Endothelial cell (in vitro differentiated cells): Measurements from ENCODE around the gene CEP192. TPM values are rescaled to one million over a fixed set of nuclear protein-coding genes. Genes with fewer than 3 reads are reported as not detected.

ENCODE experiments used
- DNase-seq: peaks from one replicate; pipeline ENCODE4 v3.0.0; 2021; ENCODE audit warnings: low spot score
- H3K27ac Mint-ChIP-seq: one replicate; pipeline ENCODE4 v1.8.0; 2021; ENCODE audit warnings: mixed read lengths, inconsistent platforms; ENCODE audit not compliant: unreplicated experiment
- H3K27me3 Mint-ChIP-seq: one replicate; pipeline ENCODE4 v1.8.0; 2021; ENCODE audit warnings: mild to moderate bottlenecking, moderate library complexity, mixed read lengths, inconsistent platforms; ENCODE audit not compliant: unreplicated experiment
- H3K36me3 Mint-ChIP-seq: one replicate; pipeline ENCODE4 v1.8.0; 2021; ENCODE audit warnings: mild to moderate bottlenecking, low read depth, mixed read lengths, inconsistent platforms; ENCODE audit not compliant: unreplicated experiment
- H3K4me1 Mint-ChIP-seq: one replicate; pipeline ENCODE4 v1.8.0; 2021; ENCODE audit warnings: mild to moderate bottlenecking, mixed read lengths, inconsistent platforms; ENCODE audit not compliant: unreplicated experiment
- H3K4me3 Mint-ChIP-seq: one replicate; pipeline ENCODE4 v1.8.0; 2021; ENCODE audit warnings: mild to moderate bottlenecking, mixed read lengths, inconsistent platforms; ENCODE audit not compliant: unreplicated experiment
- H3K9me3 Mint-ChIP-seq: one replicate; pipeline ENCODE4 v1.8.0; 2021; ENCODE audit warnings: mixed read lengths, inconsistent platforms; ENCODE audit not compliant: unreplicated experiment
- total RNA-seq: library from RNA; stranded (reverse); fragmentation: NEBNext Ultra II Directional; extraction: Animal tissue kit (Norgen Biotek cat#: 25700); gene quantifications from one replicate; pipeline ENCODE4 v1.2.1, GENCODE V29; 2021; ENCODE audit not compliant: unreplicated experiment
- TF ChIP-seq, protein P1 (sequence below): fragments of 200-600 bp; sonication (generic); IDR thresholded peaks from one replicate; pipeline ENCODE4 v1.5.0; 2021; ENCODE audit warnings: antibody characterized with exemption; ENCODE audit not compliant: unreplicated experiment

CEP192 gene
- total RNA-seq, 1 donor from 2014 or later: 23.2 TPM

DNA sequence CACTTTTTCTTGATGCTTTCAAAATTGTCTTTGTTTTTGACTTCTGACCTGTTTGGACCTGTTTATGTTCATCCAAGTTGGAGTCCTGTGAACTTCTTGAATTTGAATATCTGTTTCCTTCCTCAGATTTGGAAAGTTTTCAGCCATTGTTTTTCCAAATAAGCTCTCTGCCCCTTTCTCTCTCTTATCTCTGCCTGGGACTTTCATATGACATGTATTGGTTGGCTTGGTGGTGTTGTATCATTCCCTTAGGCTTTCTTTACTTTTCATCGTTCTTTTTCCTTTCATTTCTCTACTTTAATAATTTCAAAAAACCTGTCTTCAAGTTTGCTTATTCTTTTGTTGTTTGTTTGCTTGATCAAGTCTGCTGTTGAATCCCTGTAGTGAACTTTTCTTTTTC, 167.3 kb downstream of the CEP192 start:
- peaks cover 3% of the 10 kb centered on the region for H3K27me3 Mint-ChIP-seq
- TF ChIP-seq, protein P1, sequence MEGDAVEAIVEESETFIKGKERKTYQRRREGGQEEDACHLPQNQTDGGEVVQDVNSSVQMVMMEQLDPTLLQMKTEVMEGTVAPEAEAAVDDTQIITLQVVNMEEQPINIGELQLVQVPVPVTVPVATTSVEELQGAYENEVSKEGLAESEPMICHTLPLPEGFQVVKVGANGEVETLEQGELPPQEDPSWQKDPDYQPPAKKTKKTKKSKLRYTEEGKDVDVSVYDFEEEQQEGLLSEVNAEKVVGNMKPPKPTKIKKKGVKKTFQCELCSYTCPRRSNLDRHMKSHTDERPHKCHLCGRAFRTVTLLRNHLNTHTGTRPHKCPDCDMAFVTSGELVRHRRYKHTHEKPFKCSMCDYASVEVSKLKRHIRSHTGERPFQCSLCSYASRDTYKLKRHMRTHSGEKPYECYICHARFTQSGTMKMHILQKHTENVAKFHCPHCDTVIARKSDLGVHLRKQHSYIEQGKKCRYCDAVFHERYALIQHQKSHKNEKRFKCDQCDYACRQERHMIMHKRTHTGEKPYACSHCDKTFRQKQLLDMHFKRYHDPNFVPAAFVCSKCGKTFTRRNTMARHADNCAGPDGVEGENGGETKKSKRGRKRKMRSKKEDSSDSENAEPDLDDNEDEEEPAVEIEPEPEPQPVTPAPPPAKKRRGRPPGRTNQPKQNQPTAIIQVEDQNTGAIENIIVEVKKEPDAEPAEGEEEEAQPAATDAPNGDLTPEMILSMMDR: no peak
- H3K36me3 Mint-ChIP-seq: peaks cover 15% of the 10 kb centered on the region
- H3K27ac Mint-ChIP-seq: no peak overlapping the region
- H3K4me1 Mint-ChIP-seq: no peaks in the 10 kb centered on the region
- no peak for DNase-seq
- no peak overlapping the region for H3K4me3 Mint-ChIP-seq
- H3K9me3 Mint-ChIP-seq: peaks cover 8% of the 10 kb centered on the region

DNA sequence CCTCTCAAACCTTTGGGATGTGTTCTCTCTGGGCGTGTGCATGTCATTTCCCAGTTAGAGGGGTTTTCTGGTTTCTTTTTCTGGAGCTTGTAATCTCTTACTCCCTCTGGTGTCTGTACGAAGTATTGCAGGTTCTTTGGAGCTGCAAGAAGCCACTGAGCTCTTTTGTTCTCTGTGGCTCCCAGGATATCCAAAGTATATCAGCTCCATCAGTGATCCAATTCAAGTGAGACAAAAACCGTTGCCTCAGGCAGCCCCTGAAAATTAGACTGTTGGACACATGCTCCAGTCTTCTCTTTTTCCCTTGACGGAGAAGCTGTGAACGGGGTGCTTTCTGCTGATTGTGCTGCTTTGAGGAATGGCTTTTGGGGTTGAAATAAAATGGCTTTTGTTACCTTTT, 168.4 kb downstream of the CEP192 start:
- Mint-ChIP-seq H3K4me1 (no peaks in the 10 kb centered on the region), H3K36me3 (peaks cover 16% of the 10 kb centered on the region), H3K4me3 (no peak overlapping the region), H3K27ac (no peak overlapping the region), H3K9me3 (peaks cover 8% of the 10 kb centered on the region), H3K27me3 (peaks cover 3% of the 10 kb centered on the region)
- peak; percentile 53 for DNase-seq
- TF ChIP-seq, protein P1: peak; percentile 85

DNA sequence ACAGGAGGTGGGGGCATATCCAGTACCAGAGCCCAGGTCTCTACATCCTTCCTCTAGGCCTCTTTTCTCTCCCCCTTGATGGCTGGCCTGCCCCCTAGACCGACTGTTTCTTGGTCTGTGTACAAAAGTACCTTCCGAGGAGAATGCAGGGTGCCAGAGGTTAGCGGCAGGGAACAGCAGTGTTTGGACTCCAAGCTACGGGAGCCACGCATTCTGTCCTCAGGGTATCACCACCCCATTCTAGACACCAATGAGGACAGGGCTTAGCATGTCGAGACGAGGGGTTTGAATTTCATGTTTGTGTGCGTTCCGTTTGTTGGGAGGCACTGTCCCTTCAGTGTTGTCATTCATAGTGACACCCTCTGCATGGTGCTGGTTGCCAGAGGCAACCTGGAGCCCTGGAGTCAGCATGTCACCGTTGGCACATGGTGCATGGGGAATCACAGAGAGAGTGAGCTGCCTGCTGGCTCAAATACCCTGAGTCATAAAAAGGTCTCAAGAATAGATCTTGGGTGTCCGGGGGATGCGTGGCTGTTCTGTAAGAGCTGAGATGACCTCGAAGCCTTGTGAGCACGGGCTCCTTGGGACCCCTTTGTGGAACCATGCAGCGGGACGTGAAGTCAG, 170.2 kb downstream of the CEP192 start:
- DNase-seq: no peak
- Mint-ChIP-seq H3K4me3 (no peak overlapping the region), H3K4me1 (no peaks in the 10 kb centered on the region), H3K36me3 (peaks cover 13% of the 10 kb centered on the region), H3K27me3 (peaks cover 3% of the 10 kb centered on the region), H3K9me3 (peaks cover 11% of the 10 kb centered on the region), H3K27ac (no peak overlapping the region)
- TF ChIP-seq, protein P1: no peak

DNA sequence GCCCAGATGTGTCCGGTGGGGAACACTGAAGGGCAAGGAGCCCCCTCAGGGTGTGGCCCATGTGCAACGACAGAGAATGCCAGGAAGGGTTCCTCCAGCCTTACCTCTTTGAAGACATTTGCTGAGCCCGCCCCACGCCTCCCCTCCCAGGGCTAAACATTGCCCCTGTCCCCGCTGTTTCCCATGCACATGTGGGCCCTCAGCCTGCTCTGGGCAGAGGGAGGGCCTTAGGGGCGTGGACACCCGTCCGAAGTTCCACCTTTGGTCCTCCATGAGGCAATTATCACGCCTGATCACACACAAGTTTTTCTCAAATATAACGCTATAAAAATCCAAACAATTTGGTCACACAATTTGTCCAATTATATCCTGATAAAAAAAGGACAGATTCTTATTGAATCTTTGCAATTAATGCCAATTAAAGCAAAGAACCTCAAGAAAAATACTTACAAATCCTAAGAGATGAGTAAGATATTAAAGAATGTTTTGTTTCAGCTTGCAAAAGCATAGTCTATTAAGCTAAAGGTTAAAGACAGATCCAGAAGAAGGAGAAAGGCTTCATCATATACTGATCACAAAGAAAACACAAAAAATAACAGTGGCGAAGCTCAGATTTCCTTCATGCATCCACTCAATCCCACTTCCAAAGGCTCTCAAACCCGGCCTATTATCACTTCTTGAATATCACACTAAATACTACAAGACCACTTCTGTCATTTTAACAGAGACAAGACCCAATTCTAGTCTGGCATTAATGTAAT, 172.2 kb downstream of the CEP192 start:
- Mint-ChIP-seq H3K4me3 (no peak overlapping the region), H3K9me3 (peaks cover 6% of the 10 kb centered on the region), H3K4me1 (no peaks in the 10 kb centered on the region), H3K27ac (no peak overlapping the region), H3K27me3 (peaks cover 2% of the 10 kb centered on the region), H3K36me3 (peaks cover 9% of the 10 kb centered on the region)
- TF ChIP-seq, protein P1: no peak
- DNase-seq: no peak

DNA sequence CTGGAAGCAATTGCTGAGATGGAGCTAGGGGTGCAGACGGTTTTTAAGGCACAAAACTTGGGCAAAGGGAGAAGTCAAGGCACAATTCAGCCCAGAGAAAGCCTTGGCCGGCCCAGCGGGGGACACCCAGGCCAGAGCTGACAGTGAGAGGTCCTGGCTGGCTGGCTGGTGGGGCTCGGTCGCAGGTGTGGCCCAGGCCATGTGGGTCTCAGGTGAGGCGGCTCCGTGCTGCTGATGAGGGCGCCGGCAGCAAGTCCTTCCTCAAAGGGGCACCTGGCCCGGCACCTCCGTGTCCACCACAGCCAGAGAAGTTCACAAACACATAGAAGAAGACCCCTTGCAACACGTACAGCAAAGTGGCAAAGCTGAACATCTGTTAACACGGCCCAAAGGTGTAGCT, 173.2 kb downstream of the CEP192 start:
- no peak for DNase-seq
- H3K9me3 Mint-ChIP-seq: peaks cover 6% of the 10 kb centered on the region
- H3K36me3 Mint-ChIP-seq: peaks cover 5% of the 10 kb centered on the region
- no peaks in the 10 kb centered on the region for H3K4me1 Mint-ChIP-seq
- peaks cover 2% of the 10 kb centered on the region for H3K27me3 Mint-ChIP-seq
- TF ChIP-seq, protein P1: no peak
- H3K4me3 Mint-ChIP-seq: no peak overlapping the region
- no peak overlapping the region for H3K27ac Mint-ChIP-seq
